Left ventricle myocardium superior (tissue), 1 donor: ENCODE results near the gene PYGO2. TPM values are rescaled to one million over a fixed set of nuclear protein-coding genes. Genes with fewer than 3 reads are reported as not detected.
"Not testable (repeated sequence)": the region's sequence is repeated elsewhere in the genome, so short reads cannot be mapped to it uniquely, and the experiment has no call there.

Experiments
- ATAC-seq: fragments of 200-7000 bp; cut with Tn5 transposase; one replicate; pipeline ENCODE4 v1.9.1; 2020; ENCODE audit warnings: mild to moderate bottlenecking, moderate library complexity
- DNase-seq: peaks from one replicate; pipeline ENCODE4 v3.0.0-alpha.2; 2020
- intact Hi-C: fragments of 100-400 bp; cut with micrococcal nuclease; formaldehyde crosslinking; loops from one replicate; pipeline ENCODE4 v1.11.0; 2022
- total RNA-seq: library from RNA; stranded (reverse); fragmentation: NEBNext Ultra II Directional; extraction: Animal tissue kit (Norgen Biotek cat#: 25700); gene quantifications from one replicate; pipeline ENCODE4 v1.2.1, GENCODE V29; 2021
- donor health status: DM: no; HTN: yes; CAD: no; lungs with severe emphysema.

PYGO2 gene
- total RNA-seq, 1 donor from 2014 or later, result 14.7 TPM

DNA sequence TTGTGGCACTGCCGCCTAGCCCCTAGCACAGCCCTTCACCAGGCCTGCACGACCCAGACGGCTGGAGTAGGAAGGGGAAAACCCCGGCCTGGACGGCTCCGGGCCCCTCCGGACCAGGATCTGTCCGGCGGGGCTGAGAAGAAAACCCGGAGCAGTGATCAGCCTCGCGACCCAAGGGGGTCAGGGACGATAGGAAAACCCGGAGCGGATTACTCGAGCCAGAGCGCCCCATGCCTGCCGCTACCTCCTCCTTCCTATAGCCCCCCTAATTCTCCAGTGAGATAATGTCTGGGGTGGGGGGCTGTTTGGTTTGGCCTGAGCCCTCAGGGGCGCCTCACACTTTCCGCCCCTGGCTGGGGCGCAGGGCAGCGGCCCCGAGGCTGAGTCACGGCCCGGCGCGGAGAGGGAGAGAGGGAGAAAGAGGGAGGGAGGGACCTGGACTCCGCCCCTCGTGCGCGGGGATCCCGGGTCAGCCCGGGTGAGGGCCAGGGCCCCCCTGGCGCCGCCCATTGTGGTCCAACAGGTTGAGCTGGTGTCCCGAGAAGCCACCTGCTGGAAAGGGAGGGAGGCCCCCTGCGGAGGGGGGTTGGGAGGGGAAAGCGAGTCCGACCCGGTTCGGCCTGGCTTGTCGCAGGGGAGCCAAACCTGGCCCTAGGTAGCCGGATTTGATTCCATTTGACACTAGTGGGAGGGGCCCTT lies 39.3 kb upstream of the PYGO2 start:
- DNase-seq (peak; percentile 92), ATAC-seq (peak; percentile 63)
- intact Hi-C loops, result no loop called here

DNA sequence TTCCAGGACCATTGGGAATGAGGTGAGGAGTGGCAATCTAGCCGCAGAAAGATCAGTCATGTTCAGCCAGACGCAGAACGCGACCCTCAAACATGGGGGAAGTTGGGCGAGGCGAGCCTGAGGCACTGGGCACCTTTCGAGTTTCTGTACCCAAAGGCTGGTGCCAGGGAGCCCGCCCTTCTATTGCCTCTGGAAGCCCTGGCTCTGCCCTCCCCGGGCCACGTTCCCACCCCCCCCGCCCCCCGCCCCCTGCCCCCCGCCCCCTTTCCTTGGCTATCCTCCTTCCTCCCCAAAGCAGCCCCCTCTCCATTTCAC lies 38.8 kb upstream of the PYGO2 start:
- DNase-seq, result no peak
- intact Hi-C loops, result no loop called here
- no peak for ATAC-seq

DNA sequence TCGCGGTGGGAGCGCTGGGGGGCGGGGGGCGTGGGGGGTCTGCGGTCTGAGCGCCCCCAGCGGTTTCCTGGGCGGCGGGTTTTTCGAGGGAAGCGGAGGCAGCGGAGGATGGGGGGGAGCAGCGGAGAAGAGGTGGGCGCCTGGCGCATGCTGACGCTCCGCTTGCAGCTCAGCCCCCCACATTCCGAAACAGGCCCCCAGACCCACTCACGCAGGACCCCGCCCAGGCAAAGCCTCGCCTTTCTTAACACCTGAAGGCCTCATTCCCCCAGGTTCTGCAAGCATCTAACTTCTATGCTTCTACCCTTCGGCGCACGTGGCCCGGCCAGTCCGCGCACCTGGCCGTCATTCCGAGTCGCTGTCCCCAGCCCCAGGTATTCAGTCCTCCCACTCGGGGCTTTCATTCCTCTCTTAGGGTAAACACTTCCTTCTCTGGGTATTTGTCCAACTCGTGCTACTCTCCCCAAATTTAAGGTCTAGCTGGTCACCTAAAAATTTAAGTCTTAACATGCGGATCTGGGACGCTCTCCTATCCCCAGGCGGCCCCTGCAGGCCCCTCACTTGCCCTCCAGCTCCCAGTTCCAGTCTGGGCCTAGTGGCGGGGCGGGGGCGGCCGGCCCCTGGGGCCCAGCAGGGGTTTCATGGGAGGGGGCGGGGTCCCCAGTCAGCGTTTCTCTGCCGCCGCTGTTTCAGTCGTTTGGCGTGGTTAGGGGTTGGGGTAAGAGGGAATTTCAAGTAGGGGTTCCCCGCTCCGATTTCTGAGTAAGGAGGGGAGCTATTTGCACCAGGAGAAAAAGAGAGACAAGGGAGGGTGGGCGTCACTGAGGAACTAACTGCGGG lies 38.2 kb upstream of the PYGO2 start:
- intact Hi-C loops, result no loop called here
- DNase-seq, result peak; percentile 44
- no peak for ATAC-seq

DNA sequence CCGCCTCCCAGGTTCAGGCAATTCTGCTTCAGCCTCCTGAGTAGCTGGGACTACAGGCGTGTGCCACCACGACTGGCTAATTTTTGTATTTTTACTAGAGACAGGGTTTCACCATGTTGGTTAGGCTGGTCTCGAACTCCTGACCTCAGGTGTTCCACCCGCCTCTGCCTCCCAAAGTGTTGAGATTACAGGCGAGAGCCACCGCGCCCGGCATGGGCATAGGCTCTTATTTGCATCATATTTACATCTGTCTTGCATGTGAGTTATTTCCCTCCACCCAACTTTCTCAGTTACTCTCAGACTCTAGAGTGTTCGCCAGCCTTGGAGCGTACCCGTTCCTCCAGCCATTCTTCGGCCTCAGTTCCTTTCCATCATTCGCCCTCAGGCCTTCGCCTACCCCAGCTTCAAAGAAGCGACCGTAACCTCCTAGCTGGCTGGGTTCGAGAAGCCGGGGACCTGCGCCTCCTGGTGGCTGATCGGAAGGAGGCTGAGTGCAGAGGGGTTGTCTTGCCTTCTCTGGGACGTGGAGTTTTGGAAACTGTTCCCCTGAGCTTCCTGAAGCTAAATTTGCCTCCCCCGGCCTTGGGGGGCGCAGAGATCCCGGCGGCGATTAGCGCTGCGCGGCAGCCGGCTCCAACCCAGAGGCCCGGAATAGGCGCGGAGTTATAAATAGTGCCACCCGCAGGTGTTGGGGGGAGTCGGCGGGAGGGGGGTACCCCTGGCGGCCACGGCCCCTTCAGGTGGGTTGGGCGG lies 37.4 kb upstream of the PYGO2 start:
- DNase-seq, result peak; percentile 82
- no peak for ATAC-seq
- intact Hi-C loops, result no loop called here

DNA sequence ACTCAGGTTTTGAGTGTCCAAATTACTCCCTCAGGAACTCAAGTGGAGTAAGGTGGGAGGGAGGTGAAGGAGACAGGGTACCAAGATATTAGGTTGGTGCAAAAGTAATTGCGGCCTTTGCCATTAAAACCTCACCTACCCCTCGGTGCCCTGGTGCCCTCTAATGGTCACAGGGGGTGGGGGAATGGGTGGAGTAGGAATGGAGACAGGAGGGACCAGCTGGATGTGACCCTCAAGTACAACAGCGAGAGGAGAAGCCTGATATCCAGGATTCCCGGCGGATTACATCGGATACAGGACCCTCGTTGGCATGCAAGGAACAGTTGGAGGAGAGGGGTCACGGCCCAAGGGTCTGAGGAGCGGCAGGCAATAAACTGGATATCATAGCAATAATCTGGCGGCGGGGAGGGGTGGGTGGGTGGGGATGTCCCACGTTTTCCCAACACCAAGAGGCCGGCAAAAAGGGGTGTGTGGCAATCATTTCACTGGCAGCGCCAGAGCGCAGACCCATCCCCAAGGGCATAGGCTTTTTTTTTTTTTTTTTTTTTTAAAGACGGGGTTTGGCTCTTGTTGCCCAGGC lies 36.7 kb upstream of the PYGO2 start:
- intact Hi-C loops, result no loop called here
- DNase-seq, result no peak
- no peak for ATAC-seq

DNA sequence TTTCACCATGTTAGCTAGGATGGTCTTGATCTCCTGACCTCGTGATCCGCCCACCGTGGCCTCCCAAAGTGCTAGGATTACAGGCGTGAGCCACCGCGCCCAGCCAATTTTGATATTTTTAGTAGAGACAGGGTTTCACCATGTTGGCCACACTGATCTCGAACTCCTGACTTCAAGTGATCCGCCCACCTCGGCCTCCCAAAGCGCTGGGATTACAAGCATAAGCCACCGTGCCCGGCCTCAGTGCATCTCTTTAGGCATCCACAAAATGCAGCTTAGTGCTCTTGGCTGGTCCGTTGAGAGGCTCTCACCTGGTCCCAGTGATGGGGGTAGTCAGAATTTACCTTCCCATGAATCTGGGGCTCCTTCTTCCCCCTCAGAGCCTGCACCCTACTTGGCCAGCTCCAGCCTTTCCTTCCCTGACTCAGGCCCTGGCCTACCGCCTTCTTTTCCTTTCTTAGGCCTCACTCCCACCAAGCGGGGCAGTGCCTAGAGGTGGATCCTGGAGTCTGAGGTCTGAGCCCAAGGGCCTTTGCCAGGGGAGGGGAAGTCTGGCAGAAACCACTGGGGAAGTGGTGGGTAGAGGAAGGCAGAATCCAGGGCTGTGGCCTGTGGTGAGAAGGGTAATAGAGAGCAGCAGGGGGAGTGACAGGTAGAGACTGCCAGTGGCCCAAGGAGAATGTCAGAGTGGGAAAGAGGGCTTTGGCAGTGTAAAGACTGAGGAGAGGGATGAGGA lies 35.6 kb upstream of the PYGO2 start:
- no peak for ATAC-seq
- DNase-seq, result no peak
- intact Hi-C loops, result no loop called here

DNA sequence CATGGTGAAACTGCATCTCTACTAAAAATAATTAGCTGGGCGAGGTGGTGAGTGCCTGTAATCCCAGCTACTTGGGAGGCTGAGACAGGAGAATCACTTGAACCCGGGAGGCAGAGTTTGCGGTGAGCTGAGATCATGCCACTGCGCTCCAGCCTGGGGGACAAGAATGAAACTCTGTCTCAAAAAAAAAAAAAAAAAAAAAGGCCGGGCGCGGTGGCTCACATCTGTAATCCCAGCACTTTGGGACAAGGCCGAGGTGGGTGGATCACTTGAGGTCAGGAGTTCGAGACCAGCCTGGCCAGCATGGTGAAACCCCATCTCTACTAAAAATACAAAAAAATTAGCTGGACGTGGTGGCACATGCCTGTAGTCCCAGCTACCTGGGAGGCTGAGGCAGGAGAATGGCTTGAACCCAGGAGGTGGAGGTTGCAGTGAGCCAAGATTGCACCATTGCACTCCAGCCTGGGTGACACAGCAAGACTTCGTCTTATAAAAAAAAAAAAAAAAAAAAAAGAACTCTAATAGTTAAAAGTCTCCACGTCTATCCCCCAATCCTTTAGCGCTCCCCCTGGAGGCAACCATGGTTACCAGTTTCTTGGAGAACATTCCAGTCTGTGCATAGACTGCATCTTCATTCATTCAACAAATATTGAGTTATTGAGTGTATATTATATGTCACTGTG lies 33.9 kb upstream of the PYGO2 start:
- intact Hi-C loops, ATAC-seq: not testable (repeated sequence)
- peak; percentile 41 for DNase-seq

DNA sequence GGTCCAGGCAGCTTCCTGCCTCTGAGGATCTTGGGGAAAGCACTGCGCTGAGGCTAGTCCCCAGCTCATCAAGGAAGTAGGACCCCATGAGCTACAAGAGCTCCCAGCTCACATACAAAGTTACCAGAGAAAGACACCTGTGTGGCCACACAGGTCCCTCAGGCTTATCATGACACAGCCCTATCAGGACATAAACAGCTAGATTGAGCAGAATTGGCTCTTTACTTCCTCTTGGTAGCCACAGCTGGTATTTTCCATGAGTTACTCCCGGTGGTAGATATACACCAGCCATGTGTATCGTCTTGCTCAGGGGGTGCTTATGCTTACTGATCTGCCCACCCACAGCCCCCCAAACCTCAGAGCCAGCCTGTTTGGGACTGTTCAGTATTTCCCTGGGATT lies 33.0 kb upstream of the PYGO2 start:
- no peak for DNase-seq
- intact Hi-C loops, result no loop called here
- no peak for ATAC-seq

DNA sequence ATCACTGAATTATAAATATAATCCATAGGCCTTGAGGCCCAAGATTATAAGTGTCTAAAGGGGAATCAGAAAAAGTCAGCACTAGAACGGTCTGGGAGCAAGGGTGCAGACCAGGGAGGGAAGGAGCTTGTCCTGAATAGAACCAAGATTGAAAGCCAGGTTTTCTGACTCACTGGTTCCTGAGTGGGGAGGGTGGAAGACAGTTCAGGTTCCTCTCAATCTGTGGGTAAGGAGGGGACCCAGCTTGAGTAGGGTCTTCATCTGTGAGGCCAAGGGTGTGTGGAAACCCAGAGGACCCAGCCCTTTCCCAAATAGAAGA lies 32.6 kb upstream of the PYGO2 start:
- DNase-seq (no peak), ATAC-seq (no peak)
- intact Hi-C loops, result no loop called here

DNA sequence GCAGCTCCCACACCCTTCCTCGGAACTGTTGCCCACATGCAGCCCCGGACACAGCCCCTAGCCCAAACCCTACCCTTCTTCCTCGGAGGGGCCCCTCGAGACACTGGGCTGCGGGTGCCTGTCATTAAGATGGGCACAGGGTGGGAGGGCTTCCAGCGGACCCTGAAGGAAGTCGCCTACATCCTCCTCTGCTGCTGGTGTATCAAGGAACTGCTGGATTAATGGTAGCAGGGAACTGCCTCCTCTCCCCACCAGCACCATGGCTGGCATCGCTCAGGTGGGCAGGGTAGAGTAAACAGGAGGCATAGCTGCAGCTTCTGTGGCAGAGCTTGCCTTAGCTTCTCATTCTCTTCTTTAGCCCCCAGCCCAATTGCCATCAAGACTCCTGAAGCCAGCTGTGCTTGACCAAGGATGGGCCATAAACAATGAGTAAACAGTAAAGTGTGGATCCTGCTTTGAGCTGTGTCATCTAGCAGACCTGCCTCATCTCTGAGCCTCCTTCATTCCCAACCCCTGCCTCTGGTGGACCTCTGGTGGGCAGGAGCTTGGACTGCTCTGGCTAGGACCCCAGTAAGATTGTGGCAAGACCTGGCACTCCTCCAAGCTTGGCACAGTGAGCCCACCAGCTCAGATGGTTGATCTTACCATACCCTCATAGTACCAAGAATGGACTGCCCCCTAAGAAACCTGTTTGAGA lies 32.1 kb upstream of the PYGO2 start, which contains the start of gene LENEP:
Gene LENEP (plus strand): TSS at position 15 of the 697 bp plus-strand sequence. CDS start 22 bp downstream, at position 37.
- ATAC-seq, result no peak
- intact Hi-C loops, result no loop called here
- DNase-seq, result no peak

DNA sequence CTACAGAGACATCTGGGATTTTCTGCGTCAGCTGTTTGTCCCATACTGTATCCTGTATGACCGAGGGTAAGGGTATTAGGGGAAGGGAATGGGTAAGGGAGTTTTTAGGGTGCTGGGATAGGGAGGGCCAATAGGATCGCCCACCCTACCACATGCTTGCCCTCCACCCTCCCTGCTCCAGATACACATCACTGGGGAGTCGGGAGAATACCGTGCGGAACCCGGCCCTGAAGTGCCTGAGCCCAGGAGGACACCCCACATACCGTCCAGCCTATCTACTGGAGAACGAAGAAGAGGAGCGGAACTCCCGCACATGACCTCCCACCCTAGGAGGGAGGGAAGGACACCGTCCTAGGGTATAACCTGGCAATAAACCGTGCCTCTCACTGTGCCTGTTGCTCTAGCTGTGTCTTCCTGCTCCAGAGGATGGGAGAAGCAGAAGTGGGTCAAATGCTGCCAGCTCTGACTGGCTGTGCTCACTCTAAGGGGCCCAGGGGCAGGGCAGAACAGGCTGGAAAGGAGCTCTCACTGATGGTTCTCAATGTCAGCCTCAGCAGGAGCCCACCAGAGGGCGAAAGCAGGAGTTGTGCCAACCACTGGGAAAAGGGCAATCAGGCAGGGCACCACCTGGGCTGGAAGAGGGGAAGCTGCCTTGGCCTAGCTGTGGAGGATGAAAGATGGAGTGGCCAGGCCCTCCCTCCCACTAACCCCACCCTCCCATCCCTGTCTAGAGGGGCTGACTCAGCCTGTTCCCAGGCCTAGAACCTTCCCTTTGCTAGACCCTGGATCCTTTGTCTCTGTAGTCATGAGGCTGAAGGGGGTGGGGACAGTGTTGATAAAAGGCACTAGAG lies 31.4 kb upstream of the PYGO2 start:
- intact Hi-C loops, result no loop called here
- no peak for ATAC-seq
- DNase-seq, result no peak

DNA sequence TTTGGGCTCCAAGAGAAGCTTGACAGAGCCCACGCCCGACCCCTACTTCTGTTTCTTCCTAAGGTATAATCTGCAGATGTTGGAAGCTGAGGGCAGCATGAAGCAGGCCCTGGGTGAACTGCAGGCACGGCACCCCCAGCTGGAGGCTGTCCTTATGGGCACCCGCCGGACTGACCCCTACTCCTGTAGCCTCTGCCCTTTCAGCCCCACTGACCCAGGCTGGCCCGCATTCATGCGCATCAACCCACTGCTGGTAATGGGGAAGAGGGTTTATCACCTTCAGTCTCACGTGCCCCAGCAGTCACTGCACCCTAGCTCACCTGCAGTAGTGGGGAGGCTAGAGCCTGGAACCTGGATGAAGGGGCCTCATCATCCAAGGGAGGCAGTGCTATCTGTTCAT lies 28.7 kb upstream of the PYGO2 start:
- intact Hi-C loops, result no loop called here
- DNase-seq, result no peak
- ATAC-seq, result no peak

DNA sequence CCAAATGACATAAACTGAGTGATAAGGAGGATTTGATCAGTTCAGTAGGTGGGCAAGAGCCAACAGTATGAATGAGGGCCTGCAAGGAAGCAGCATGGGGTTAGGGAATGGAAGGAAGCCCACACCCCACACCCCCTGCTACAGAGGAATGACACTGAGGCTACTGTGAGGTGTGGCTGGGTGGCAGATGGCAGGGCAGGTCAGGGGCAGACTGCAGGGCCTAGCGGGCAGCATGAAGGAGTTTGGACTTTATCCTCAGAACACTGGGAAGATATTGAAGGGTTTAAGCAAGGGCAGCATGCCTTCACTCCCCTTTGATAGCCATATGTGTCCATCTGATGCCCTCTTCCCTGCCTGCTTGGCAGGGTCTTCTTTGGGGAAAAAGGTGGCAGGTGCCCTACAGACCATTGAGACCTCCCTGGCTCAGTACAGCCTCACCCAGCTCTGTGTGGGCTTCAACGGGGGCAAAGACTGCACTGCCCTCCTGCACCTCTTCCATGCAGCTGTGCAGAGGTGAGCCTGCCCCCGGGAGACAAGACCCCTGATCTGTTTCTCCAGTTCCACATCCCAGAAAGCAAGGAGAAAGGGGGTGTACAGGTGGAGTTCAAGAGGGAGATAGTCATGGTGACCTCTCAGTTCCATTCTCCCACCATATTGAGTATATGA lies 27.7 kb upstream of the PYGO2 start:
- intact Hi-C loops, result no loop called here
- DNase-seq, result no peak
- ATAC-seq, result no peak

DNA sequence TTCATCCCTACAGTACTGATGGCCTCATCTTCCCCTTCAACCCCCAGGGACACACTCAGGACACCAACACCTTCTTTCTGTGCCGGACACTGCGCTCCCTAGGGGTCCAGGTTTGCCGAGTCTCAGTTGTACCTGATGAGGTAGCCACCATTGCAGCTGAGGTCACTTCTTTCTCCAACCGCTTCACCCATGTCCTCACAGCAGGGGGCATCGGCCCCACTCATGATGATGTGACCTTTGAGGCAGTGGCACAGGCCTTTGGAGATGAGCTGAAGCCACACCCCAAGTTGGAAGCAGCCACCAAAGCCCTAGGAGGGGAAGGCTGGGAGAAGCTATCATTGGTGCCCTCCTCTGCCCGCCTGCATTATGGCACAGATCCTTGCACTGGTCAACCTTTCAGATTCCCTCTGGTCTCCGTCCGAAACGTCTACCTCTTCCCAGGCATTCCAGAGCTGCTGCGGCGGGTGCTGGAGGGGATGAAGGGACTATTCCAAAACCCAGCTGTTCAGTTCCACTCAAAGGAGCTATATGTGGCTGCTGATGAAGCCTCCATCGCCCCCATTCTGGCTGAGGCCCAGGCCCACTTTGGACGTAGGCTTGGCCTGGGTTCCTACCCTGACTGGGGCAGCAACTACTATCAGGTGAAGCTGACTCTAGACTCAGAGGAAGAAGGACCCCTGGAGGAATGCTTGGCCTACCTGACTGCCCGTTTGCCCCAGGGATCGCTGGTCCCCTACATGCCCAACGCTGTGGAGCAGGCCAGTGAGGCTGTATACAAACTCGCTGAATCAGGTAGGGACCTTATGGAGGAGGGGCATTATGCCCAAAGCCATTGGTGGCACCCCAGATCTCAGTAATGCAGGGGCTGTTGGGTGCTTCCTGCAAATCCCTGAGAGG lies 26.7 kb upstream of the PYGO2 start:
- intact Hi-C loops, result no loop called here
- ATAC-seq (no peak), DNase-seq (no peak)

DNA sequence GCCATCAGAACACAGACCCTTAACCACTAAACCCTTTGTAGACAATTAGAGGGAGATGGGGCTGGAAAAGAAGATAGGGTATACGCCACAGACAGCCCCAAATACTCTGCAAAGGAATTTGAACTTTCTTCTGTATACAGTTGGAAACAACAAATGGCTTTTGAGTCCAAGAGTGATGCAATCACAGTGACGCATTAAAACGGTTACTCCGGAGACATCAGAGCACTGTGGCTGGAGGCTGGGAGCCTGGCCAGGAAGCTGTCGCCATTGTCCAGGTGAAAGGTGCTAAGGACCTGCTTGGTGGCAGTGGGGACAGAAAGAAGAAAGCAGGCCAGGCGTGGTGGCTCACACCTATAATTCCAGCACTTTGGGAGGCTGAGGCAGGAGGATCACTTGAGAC lies 25.7 kb upstream of the PYGO2 start:
- ATAC-seq (no peak), DNase-seq (no peak)
- intact Hi-C loops, result no loop called here

DNA sequence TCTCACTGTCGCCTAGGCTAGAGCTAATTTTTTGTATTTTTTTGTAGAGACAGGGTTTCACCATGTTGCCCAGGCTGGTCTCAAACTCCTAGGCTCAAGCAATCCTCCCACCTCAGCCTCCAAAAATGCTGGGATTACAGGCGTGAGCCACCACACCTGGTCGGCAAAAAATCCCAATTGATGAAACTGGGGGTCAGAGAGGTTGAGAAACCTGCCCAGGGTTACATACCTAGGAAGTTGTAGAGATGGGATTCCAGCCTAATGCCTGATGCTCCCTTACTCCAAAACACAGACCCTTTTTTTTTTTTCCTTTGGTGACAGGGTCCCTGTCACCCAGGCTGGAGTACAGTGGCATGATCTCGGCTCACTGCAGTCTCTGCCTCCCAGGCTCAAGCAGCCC lies 25.2 kb upstream of the PYGO2 start:
- intact Hi-C loops, DNase-seq: not testable (repeated sequence)

More for the DNA sequence above, 25.2 kb upstream of the PYGO2 start:
- not testable (repeated sequence) for ATAC-seq
